Common myeloid progenitor, CD34-positive (primary cell): Measurements from ENCODE around the gene EXOC6B.
"Not testable (repeated sequence)": the region's sequence is repeated elsewhere in the genome, so short reads cannot be mapped to it uniquely, and the experiment has no call there.

ENCODE experiments used
- CTCF ChIA-PET: fragments of 350-600 bp; sonication (Branson Sonifier 250); formaldehyde crosslinking; loops from one replicate; lab custom pipeline; 2021; ENCODE audit warnings: antibody characterized with exemption; lab: Charles Lee
- POLR2A ChIA-PET: fragments of 350-600 bp; sonication (Branson Sonifier 250); formaldehyde crosslinking; loops from one replicate; lab custom pipeline; 2021; ENCODE audit warnings: antibody characterized with exemption; lab: Charles Lee
- DNase-seq, 3 donors: peaks; one replicate each; pipeline versions ENCODE4 v3.0.0 to v3.0.0-alpha.2; 2013
- H3K27ac ChIP-seq, 2 experiments: 1 replicate in 1 of 2; 2 replicates in 1 of 2; pipeline ENCODE4 v1.7.0; 2013; ENCODE audit warnings: inconsistent platforms in 2 of 2, low read length in 2 of 2, mild to moderate bottlenecking in 2 of 2, low read depth in 1 of 2, moderate library complexity in 1 of 2; ENCODE audit not compliant: severe bottlenecking in 2 of 2, insufficient read depth in 1 of 2, poor library complexity in 1 of 2
- H3K27me3 ChIP-seq, 5 experiments: replicated peaks in 2 of 5; 1 replicate in 3 of 5; 2 replicates in 2 of 5; pipeline versions ENCODE4 v1.6.1 to v1.7.0; 2013; ENCODE audit warnings: low read length in 4 of 5, mild to moderate bottlenecking in 2 of 5, moderate library complexity in 2 of 5, inconsistent platforms in 1 of 5; ENCODE audit not compliant: insufficient read depth in 5 of 5, control insufficient read depth in 4 of 5
- H3K36me3 ChIP-seq, 4 experiments: 1 replicate in 2 of 4; 2 replicates in 2 of 4; pipeline versions ENCODE4 v1.6.1 to v1.7.0; 2013; ENCODE audit warnings: low read length in 3 of 4, control low read depth in 1 of 4, mild to moderate bottlenecking in 1 of 4; ENCODE audit not compliant: control insufficient read depth in 4 of 4, insufficient read depth in 4 of 4
- H3K4me1 ChIP-seq, 4 experiments: 1 replicate in 3 of 4; 2 replicates in 1 of 4; pipeline versions ENCODE4 v1.6.1 to v1.7.1; 2013; ENCODE audit warnings: low read length in 3 of 4, mild to moderate bottlenecking in 3 of 4, control low read depth in 1 of 4, inconsistent platforms in 1 of 4, moderate library complexity in 1 of 4; ENCODE audit not compliant: control insufficient read depth in 4 of 4, insufficient read depth in 4 of 4; ENCODE audit errors: control extremely low read depth in 1 of 4
- H3K4me3 ChIP-seq, 7 experiments: 1 replicate in 4 of 7; 2 replicates in 3 of 7; pipeline versions ENCODE4 v1.5.1 to v1.7.0; 2013; ENCODE audit warnings: mild to moderate bottlenecking in 7 of 7, low read length in 6 of 7, moderate library complexity in 6 of 7, inconsistent platforms in 2 of 7, low read depth in 2 of 7, control low read depth in 1 of 7; ENCODE audit not compliant: insufficient read depth in 4 of 7, control insufficient read depth in 1 of 7; ENCODE audit errors: extremely low read depth in 1 of 7
- H3K9me3 ChIP-seq, 5 experiments: 1 replicate in 4 of 5; 2 replicates in 1 of 5; pipeline versions ENCODE4 v1.6.1 to v1.7.1; 2013; ENCODE audit warnings: low read length in 4 of 5, mild to moderate bottlenecking in 2 of 5, inconsistent platforms in 1 of 5, low read depth in 1 of 5, moderate library complexity in 1 of 5; ENCODE audit not compliant: control insufficient read depth in 4 of 5, insufficient read depth in 2 of 5; ENCODE audit errors: control extremely low read depth in 1 of 5
- WGBS: methylation state at CpG from one replicate; pipeline ENCODE4 v1.1.5; 2013; ENCODE audit not compliant: insufficient coverage; 5-methylcytosine and 5-hydroxymethylcytosine counted together

The EXOC6B gene

DNA sequence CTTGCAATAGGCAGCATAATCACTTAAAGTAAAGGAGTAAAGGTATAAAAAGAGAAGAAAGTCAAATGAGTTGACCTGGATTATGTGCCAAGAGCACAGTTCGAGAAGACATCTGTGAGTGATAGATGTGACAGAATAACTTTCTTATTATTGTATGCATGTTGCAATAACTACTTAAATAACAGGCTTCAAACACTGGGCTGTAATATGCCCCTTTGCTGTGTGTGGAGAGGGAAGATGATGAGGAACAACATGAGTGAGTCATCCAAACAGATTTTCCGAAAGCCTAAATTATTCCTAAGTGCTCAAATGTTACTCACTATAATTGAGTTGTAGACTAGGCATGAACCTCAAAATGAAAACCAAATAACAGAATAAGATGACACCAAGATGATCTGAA lies 328.1 kb downstream of the EXOC6B start:
- no peak for DNase-seq

DNA sequence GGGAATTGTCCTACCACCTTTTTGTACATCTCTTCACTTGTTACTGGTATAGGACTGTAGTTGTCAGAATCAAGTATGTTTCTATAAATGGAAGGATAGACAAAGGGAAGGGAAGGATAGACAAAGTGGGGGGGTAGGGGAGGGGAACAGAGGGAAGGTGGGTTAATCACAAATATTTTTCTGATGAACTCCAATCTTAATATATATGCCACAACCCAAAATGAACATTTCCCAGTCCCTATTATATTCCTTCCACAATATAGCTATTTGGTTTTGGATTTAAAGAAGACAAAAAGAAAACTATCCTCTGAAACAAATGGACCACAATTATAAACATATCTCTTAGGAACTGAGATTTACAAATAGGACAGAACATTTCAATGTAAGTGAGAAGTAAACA lies 329.4 kb downstream of the EXOC6B start:
- no peak overlapping the region for H3K27ac ChIP-seq
- H3K4me1 ChIP-seq, result no peaks in the 10 kb centered on the region
- no peak overlapping the region for H3K4me3 ChIP-seq
- ChIA-PET POLR2A (no interaction called here), CTCF (no interaction called here)
- H3K27me3 ChIP-seq, result no peaks in the 10 kb centered on the region
- peaks cover 0 to 3% (median 1%) of the 10 kb centered on the region in 4 experiments for H3K36me3 ChIP-seq
- peaks cover 0 to 3% (median 0%) of the 10 kb centered on the region in 5 experiments for H3K9me3 ChIP-seq
- DNase-seq, result no peak

More for the DNA sequence above, 328.1 kb downstream of the EXOC6B start:
- Histone ChIP-seq H3K9me3 (peaks cover 0 to 3% (median 0%) of the 10 kb centered on the region in 5 experiments), H3K27ac (no peak overlapping the region), H3K4me1 (no peaks in the 10 kb centered on the region), H3K27me3 (no peaks in the 10 kb centered on the region), H3K4me3 (no peak overlapping the region), H3K36me3 (peaks cover 0 to 3% (median 1%) of the 10 kb centered on the region in 4 experiments)
- ChIA-PET POLR2A (no interaction called here), CTCF (no interaction called here)
- no CpG with 5 or more reads among the region's 2 CpGs for WGBS

DNA sequence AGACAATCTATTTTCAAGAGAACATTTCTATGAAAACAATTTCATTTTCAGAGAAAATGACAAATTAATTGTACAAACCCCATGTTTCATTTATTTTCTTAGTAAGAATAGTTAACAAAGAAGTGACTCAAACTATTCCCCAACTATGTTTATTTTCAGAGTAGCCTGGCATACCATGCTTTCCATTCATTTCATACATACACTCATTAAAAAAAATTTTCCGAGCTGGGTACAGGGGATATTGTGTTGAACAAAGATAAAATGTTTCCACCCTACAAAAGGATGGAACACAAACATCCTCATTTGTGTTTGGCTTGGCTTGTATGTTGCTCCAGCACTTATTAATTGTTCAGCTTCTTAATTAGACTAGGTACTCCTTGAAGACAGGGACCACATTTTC lies 331.4 kb downstream of the EXOC6B start:
- no peak overlapping the region for H3K27ac ChIP-seq
- no peaks in the 10 kb centered on the region for H3K4me1 ChIP-seq
- ChIA-PET POLR2A (no interaction called here), CTCF (no interaction called here)
- WGBS, result no CpG with 5 or more reads among the region's 1 CpG
- H3K9me3 ChIP-seq, result no peaks in the 10 kb centered on the region
- no peak overlapping the region for H3K4me3 ChIP-seq
- no peak for DNase-seq
- peaks cover 0 to 3% (median 0%) of the 10 kb centered on the region in 4 experiments for H3K36me3 ChIP-seq
- H3K27me3 ChIP-seq, result no peaks in the 10 kb centered on the region

DNA sequence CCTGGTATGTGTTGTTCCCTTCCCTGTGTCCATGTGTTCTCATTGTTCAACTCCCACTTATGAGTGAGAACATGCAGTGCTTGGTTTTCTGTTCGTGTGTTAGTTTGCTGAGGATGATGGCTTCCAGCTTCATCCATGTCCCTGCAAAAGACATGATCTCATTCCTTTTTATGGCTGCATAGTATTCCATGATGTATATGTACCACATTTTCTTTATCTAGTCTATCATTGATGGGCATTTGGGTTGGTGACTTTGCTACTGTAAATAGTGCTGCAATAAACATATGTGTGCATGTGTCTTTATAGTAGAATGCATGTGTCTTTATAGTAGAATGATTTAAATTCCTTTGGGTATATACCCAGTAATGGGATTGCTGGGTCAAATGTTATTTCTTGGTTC lies 341.2 kb downstream of the EXOC6B start:
- CTCF ChIA-PET, result not testable (repeated sequence)

DNA sequence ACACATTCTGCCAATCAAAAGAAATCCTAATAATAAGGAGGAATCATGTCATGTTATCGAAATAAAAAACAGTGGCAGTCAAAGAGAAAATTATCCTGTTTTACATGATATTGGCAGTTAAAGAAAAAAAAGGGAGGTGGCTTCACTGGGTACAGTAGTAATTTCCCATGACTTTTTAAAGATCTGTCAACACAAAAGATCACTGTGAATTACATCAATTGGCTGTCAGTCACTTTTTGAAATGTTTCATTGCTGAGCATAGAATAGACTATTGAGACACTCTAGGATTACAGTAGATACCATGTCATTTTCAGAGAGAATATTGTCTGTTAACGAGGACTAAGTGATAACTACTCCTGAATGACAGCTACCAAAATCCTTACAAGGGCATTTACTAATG lies 342.5 kb downstream of the EXOC6B start:
- Histone ChIP-seq H3K9me3 (peaks cover 0 to 2% (median 0%) of the 10 kb centered on the region in 5 experiments), H3K36me3 (peaks cover 0 to 5% (median under 1%) of the 10 kb centered on the region in 4 experiments)
- POLR2A ChIA-PET, result no interaction called here

More for the DNA sequence above, 341.2 kb downstream of the EXOC6B start:
- H3K9me3 ChIP-seq, H3K4me3 ChIP-seq, DNase-seq, H3K4me1 ChIP-seq, H3K27ac ChIP-seq, H3K36me3 ChIP-seq, H3K27me3 ChIP-seq, POLR2A ChIA-PET: not testable (repeated sequence)
- WGBS, result no CpG with 5 or more reads among the region's 1 CpG

DNA sequence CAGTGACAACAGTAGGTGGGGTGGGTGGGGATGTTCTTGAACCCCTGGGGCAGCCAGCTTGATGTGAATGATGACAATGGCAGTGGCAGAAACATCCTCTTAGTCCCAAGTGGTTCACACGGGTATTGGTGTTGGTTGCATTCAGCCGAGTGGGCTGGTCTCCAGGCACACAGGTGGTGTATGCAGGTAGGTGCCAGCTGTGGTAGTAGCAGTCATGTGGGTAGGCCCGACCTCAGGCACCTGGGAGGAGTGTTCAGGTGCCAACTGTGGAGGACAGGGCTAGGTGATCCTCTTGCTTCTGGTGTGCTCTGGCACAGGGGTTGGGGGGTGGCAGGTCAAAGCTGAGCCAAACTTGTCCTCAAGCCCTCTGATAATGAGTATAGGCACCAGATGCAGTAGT lies 350.6 kb downstream of the EXOC6B start:
- no peak for DNase-seq
- ChIA-PET POLR2A (no interaction called here), CTCF (interaction anchor here (1.1 kb wide), 1 partner anchor 122 kb away, joined by 3 read pairs; no protein-coding TSS in a partner anchor)
- Histone ChIP-seq H3K27me3 (no peaks in the 10 kb centered on the region), H3K4me3 (no peak overlapping the region), H3K4me1 (no peaks in the 10 kb centered on the region), H3K36me3 (peaks cover 0 to 10% (median 4%) of the 10 kb centered on the region in 4 experiments), H3K9me3 (peaks cover 0 to 30% (median 8%) of the 10 kb centered on the region in 5 experiments), H3K27ac (no peak overlapping the region)
- 95% methylated on average over 3 of the region's 3 CpGs for WGBS

More for the DNA sequence above, 342.5 kb downstream of the EXOC6B start:
- DNase-seq, result no peak
- CTCF ChIA-PET, result no interaction called here
- H3K4me3 ChIP-seq, result no peak overlapping the region
- no peaks in the 10 kb centered on the region for H3K27me3 ChIP-seq
- WGBS, result 100% methylated on average over 1 of the region's 2 CpGs
- H3K27ac ChIP-seq, result no peak overlapping the region
- H3K4me1 ChIP-seq, result peaks cover 0 to 7% (median 1%) of the 10 kb centered on the region in 4 experiments

DNA sequence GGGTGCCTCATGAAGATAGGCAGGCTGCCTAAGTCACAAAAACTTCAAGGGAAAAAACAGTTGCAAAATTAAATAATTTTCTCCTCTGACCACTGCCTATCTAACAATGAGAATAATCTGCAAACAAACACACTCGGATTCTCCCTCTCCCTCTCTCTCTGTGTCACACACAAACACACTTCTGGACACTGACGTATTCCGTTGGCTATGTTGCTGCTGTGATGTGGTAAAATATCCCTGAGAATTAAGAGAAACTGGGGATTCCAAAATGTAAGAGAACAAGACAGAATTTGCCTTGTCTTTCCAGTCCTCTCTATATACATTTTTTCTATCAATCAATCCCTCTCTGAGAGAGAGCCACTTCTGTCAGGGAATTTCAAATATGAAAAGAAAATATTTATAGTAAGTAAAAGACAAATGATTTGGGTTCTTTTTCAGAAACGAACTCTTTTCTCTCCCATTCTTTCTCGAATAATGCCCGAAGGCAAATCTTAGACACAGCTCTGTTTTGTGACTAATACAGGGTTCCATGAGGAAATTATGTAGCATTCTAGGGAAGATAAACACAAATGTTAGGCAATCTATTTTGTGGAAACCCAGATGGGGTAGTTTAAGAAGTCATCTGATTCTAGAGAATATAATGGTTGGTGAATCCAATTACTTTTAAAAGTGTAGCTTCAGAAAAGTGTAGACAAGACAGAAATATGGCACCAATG lies 367.9 kb downstream of the EXOC6B start:
- no CpG with 5 or more reads among the region's 6 CpGs for WGBS
- ChIA-PET CTCF (no interaction called here), POLR2A (interaction anchor here (0.6 kb wide), 1 partner anchor 11 kb away, joined by 3 read pairs; no protein-coding TSS in a partner anchor)
- DNase-seq, result no peak
- peaks cover 0 to 5% (median 3%) of the 10 kb centered on the region in 5 experiments for H3K9me3 ChIP-seq
- H3K4me1 ChIP-seq, result no peaks in the 10 kb centered on the region
- no peak overlapping the region for H3K4me3 ChIP-seq
- no peak overlapping the region for H3K27ac ChIP-seq
- H3K36me3 ChIP-seq, result no peaks in the 10 kb centered on the region
- no peaks in the 10 kb centered on the region for H3K27me3 ChIP-seq
